Osteocyte (in vitro differentiated cells): ENCODE results near the gene KRTAP10-12. TPM values are rescaled to one million over a fixed set of nuclear protein-coding genes. Genes with fewer than 3 reads are reported as not detected.

ENCODE experiments used
- DNase-seq: peaks from one replicate; pipeline ENCODE4 v3.0.0; 2021; ENCODE audit warnings: mixed read lengths; ENCODE audit not compliant: unreplicated experiment; ENCODE audit errors: extremely low spot score
- H3K27ac Mint-ChIP-seq: one replicate; pipeline ENCODE4 v1.8.0; 2021; ENCODE audit warnings: mild to moderate bottlenecking, mixed read lengths; ENCODE audit not compliant: unreplicated experiment
- H3K27me3 Mint-ChIP-seq: one replicate; pipeline ENCODE4 v1.8.0; 2021; ENCODE audit warnings: mixed read lengths; ENCODE audit not compliant: unreplicated experiment
- H3K36me3 Mint-ChIP-seq: one replicate; pipeline ENCODE4 v1.8.0; 2021; ENCODE audit warnings: mixed read lengths; ENCODE audit not compliant: unreplicated experiment
- H3K4me1 Mint-ChIP-seq: one replicate; pipeline ENCODE4 v1.8.0; 2021; ENCODE audit warnings: mixed read lengths; ENCODE audit not compliant: unreplicated experiment
- H3K4me3 Mint-ChIP-seq: one replicate; pipeline ENCODE4 v1.8.0; 2021; ENCODE audit warnings: mild to moderate bottlenecking, moderate library complexity, mixed read lengths; ENCODE audit not compliant: unreplicated experiment
- H3K9me3 Mint-ChIP-seq: one replicate; pipeline ENCODE4 v1.8.0; 2021; ENCODE audit warnings: mixed read lengths; ENCODE audit not compliant: unreplicated experiment
- CTCF ChIP-seq: fragments of 200-600 bp; sonication (generic); IDR thresholded peaks from 2 replicates; pipeline ENCODE4 v1.5.0; 2021; ENCODE audit warnings: antibody characterized with exemption, mild to moderate bottlenecking, moderate library complexity
- total RNA-seq: library from RNA; stranded (reverse); gene quantifications from 2 replicates; pipeline ENCODE4 v1.2.1, GENCODE V29; 2021

The KRTAP10-12 gene
- total RNA-seq, 1 donor from 2014 or later, result not detected

- peak; percentile 80 for DNase-seq
- H3K9me3 Mint-ChIP-seq, result no peaks in the 10 kb centered on the region
- no peaks in the 10 kb centered on the region for H3K36me3 Mint-ChIP-seq
- H3K4me1 Mint-ChIP-seq, result peaks cover 31% of the 10 kb centered on the region
- H3K27ac Mint-ChIP-seq, result no peak overlapping the region
- TF ChIP-seq CTCF, result no peak
- H3K27me3 Mint-ChIP-seq, result peaks cover 34% of the 10 kb centered on the region
- H3K4me3 Mint-ChIP-seq, result no peak overlapping the region
Observed at GRCh38 chr21:44732263-44732662, 35.3 kb downstream of the KRTAP10-12 start.

DNA sequence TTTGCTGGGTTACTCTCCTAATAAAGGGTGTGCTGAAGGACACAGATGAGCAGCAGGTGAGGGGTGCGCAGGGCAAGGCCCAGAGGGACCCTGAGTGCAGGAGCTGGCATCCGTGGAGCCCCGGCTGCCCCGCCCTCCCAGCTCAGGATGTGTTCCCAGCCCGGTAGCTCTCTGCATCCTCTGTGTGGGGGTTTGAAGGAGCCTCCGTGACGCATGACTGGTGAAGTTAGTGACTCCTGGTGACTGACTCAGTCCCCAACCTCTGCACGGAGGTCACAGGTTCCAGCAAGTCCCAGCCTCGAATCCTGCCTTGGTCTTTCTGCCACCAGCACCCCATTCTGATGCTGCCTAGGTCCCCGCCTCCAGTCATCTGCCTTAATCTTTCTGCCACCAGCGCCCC, 36.0 kb downstream of the KRTAP10-12 start:
- Mint-ChIP-seq H3K4me1 (peaks cover 36% of the 10 kb centered on the region), H3K9me3 (no peaks in the 10 kb centered on the region), H3K36me3 (no peaks in the 10 kb centered on the region), H3K27ac (no peak overlapping the region), H3K27me3 (peaks cover 38% of the 10 kb centered on the region), H3K4me3 (no peak overlapping the region)
- peak; percentile 75 for DNase-seq
- TF ChIP-seq CTCF, result no peak

GRCh38 chr21:44734026-44734745, 37.2 kb downstream of the KRTAP10-12 start:
- no peak overlapping the region for H3K27ac Mint-ChIP-seq
- TF ChIP-seq CTCF, result no peak
- peaks cover 36% of the 10 kb centered on the region for H3K4me1 Mint-ChIP-seq
- H3K9me3 Mint-ChIP-seq, result no peaks in the 10 kb centered on the region
- H3K36me3 Mint-ChIP-seq, result no peaks in the 10 kb centered on the region
- no peak overlapping the region for H3K4me3 Mint-ChIP-seq
- no peak for DNase-seq
- peaks cover 47% of the 10 kb centered on the region for H3K27me3 Mint-ChIP-seq

DNA sequence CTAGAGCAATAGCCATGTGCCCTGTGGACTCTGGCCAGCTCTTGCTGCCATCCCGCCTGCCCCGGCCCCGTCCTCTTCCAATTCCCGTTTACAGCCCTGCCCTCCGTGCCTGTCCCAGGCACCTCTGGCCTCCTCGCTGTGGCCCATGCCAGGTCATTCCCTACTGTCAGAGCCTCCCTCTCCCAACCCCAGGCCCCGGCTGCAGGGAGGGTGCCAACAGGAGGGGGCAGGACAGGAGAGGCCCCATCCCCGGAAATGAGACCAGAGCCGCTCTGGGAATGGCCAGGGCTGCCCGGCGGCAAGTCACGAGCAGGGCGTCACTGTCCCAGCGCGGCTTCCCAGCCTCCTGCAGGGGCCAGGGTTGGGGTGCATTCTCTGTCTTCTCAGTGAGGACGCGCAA, 37.9 kb downstream of the KRTAP10-12 start:
- peaks cover 36% of the 10 kb centered on the region for H3K4me1 Mint-ChIP-seq
- H3K9me3 Mint-ChIP-seq, result no peaks in the 10 kb centered on the region
- H3K27me3 Mint-ChIP-seq, result peaks cover 50% of the 10 kb centered on the region

More for the DNA sequence above, 37.9 kb downstream of the KRTAP10-12 start:
- H3K27ac Mint-ChIP-seq, result no peak overlapping the region
- peak; percentile 84 for DNase-seq
- no peak for TF ChIP-seq CTCF
- no peak overlapping the region for H3K4me3 Mint-ChIP-seq
- H3K36me3 Mint-ChIP-seq, result no peaks in the 10 kb centered on the region
